GM23248 (cell line): Measurements from ENCODE around the gene ARNT2.

ENCODE experiments used
- EZH2 ChIP-seq: fragments of 200-600 bp; sonication (generic); IDR thresholded peaks from 2 replicates; pipeline ENCODE4 v1.6.1; 2018; ENCODE audit warnings: antibody characterized with exemption, mild to moderate bottlenecking; ENCODE audit not compliant: insufficient read depth, poor library complexity, severe bottlenecking
- EZH2phosphoT487 ChIP-seq: fragments of 200-600 bp; sonication (generic); IDR thresholded peaks from 2 replicates; pipeline ENCODE4 v1.6.1; 2018; ENCODE audit warnings: antibody characterized with exemption, moderate library complexity, mild to moderate bottlenecking, low read depth; ENCODE audit not compliant: insufficient read depth

GRCh38 chr15:80401456-80401855 is 2.7 kb upstream of the ARNT2 start:
- TF ChIP-seq EZH2: no peak
- TF ChIP-seq EZH2phosphoT487: no peak
